Spleen (tissue), 7 donors: ENCODE measurements around the gene FBXO9.

ENCODE experiments used
- CTCF ChIP-seq, 11 experiments: fragments of 200-600 bp in 7 of 11; fragments of 450-650 bp in 4 of 11; sonication (generic) in 4 of 11; IDR thresholded peaks in 8 of 11; conservative IDR thresholded peaks in 3 of 11; 1 replicate in 7 of 11; 2 replicates in 4 of 11; pipeline versions ENCODE4 v1.4.0 to v1.8.0; 2016 to 2021; ENCODE audit warnings: antibody characterized with exemption in 11 of 11, inconsistent platforms in 4 of 11, mild to moderate bottlenecking in 1 of 11
- POLR2A ChIP-seq, 3 donors: fragments of 450-650 bp; IDR thresholded peaks; one replicate each; pipeline ENCODE4 v1.5.1; 2017; ENCODE audit warnings: antibody characterized with exemption in 3 of 3, mild to moderate bottlenecking in 1 of 3
- POLR2AphosphoS5 ChIP-seq, 3 donors: sonication (generic); formaldehyde crosslinking; IDR thresholded peaks; one replicate each; pipeline ENCODE4 v1.5.1; 2017; ENCODE audit warnings: antibody characterized with exemption in 3 of 3
- donor health status: DM: no; HTN: no; CAD: no; lungs with moderate emphysema.
- donor health status: DM: no; HTN: no; CAD: no.
- donor health status: DM: no; HTN: no; CAD: no.

GRCh38 chr6:53134601-53135235, 69.5 kb downstream of the FBXO9 start:
- no peak for TF ChIP-seq CTCF (IDR thresholded peaks at IDR 0.05 in 8 of 11, conservative IDR thresholded peaks at IDR 0.05 in 3 of 11)
- no peak for TF ChIP-seq POLR2A (IDR thresholded peaks at IDR 0.05)
- no peak for TF ChIP-seq POLR2AphosphoS5 (IDR thresholded peaks at IDR 0.05)
